Tibial artery (tissue), 4 donors: Measurements from ENCODE around the gene SLC16A7.

Experiments used
- DNase-seq, 2 donors: peaks; one replicate each; pipeline ENCODE4 v3.0.0-alpha.2; 2019
- H3K27ac ChIP-seq, 2 donors: fragments of 200-600 bp; sonication (generic) in 1 of 2; 1 replicate in 1 of 2; 2 replicates in 1 of 2; pipeline ENCODE4 v1.5.1; 2018 to 2019; ENCODE audit warnings: mild to moderate bottlenecking in 1 of 2
- H3K27me3 ChIP-seq, 2 donors: fragments of 200-600 bp; sonication (generic) in 1 of 2; one replicate each; pipeline versions ENCODE4 v1.5.1 to v1.6.0; 2016 to 2019
- H3K36me3 ChIP-seq, 3 donors: fragments of 200-600 bp; sonication (generic) in 2 of 3; one replicate each; pipeline ENCODE4 v1.5.1; 2016 to 2019; ENCODE audit warnings: mild to moderate bottlenecking in 2 of 3
- H3K4me1 ChIP-seq, 4 donors: fragments of 200-600 bp; sonication (generic) in 2 of 4; 1 replicate in 3 of 4; 2 replicates in 1 of 4; pipeline ENCODE4 v1.5.1; 2016 to 2019
- H3K4me3 ChIP-seq, 2 donors: fragments of 200-600 bp; sonication (generic) in 1 of 2; 1 replicate in 1 of 2; 2 replicates in 1 of 2; pipeline ENCODE4 v1.5.1; 2018 to 2019; ENCODE audit warnings: mild to moderate bottlenecking in 2 of 2
- H3K9me3 ChIP-seq, 3 donors: fragments of 200-600 bp; sonication (generic) in 1 of 3; one replicate each; pipeline ENCODE4 v1.5.1; 2016 to 2019
- intact Hi-C: fragments of 100-400 bp; cut with DNase I; formaldehyde crosslinking; loops from one replicate; pipeline ENCODE4 v1.15.0; 2023; ENCODE audit warnings: low total_unique reads
- TF ChIP-seq, protein P1 (sequence below), 2 experiments: fragments of 200-600 bp in 1 of 2; fragments of 450-650 bp in 1 of 2; IDR thresholded peaks; one replicate each; pipeline ENCODE4 v1.5.1; 2017 to 2019; ENCODE audit warnings: antibody characterized with exemption in 2 of 2, mild to moderate bottlenecking in 1 of 2, moderate library complexity in 1 of 2

The SLC16A7 gene

DNA sequence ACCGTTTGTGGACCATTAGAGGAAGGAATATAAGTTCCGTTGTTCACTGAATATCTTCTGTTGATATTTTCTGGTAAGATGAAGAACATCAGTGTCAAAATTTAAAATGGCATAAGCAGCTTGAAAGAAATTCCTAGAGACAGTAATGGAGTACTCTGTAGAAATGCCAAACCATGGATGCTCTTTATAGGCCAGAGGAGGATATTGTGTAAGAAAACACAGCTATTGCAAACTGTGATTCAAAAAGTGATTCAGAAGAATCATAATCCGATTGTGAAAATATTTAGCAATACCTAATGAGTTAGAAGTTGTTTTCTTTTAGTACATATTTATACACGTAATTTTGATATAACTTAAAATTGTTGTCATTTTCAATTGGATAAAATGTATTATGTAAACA, 102.8 kb downstream of the SLC16A7 start:
- TF ChIP-seq, protein P1, sequence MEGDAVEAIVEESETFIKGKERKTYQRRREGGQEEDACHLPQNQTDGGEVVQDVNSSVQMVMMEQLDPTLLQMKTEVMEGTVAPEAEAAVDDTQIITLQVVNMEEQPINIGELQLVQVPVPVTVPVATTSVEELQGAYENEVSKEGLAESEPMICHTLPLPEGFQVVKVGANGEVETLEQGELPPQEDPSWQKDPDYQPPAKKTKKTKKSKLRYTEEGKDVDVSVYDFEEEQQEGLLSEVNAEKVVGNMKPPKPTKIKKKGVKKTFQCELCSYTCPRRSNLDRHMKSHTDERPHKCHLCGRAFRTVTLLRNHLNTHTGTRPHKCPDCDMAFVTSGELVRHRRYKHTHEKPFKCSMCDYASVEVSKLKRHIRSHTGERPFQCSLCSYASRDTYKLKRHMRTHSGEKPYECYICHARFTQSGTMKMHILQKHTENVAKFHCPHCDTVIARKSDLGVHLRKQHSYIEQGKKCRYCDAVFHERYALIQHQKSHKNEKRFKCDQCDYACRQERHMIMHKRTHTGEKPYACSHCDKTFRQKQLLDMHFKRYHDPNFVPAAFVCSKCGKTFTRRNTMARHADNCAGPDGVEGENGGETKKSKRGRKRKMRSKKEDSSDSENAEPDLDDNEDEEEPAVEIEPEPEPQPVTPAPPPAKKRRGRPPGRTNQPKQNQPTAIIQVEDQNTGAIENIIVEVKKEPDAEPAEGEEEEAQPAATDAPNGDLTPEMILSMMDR (IDR thresholded peaks at IDR 0.05) = no peak

DNA sequence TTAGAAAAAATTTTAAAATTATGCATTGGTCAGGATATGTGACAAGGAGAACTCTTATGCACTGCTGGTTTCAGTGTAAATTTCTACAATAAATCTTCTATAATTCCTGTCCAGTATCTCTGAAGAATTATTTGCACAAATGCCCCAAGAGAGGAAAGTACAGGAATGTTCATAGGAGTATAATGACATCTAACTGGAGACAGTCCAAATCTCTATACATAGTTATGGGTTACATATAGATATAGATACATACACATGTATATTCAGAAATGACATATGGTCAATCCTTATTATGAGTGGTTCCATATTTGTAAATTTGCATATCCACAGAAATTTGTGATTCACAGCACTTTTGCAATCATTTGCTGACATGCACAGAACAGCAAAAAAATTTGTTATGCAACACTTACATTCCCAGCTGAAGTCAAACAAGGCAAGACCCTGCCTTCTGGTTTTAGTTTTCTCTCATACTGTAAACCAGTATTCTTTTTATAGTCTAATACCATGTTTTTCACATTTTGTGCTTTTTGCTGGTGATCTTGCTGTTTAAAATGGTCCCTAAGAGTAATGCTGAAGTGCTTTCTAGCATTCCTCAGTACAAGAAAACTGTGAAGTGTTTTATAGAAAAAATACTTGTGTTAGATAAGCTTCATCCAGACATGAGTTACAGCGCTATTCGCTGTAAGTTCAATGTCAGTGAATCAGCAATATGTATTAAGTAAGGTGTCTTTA, 103.8 kb downstream of the SLC16A7 start:
- no peaks in the 10 kb centered on the region for H3K36me3 ChIP-seq
- DNase-seq = no peak
- H3K4me1 ChIP-seq = peaks cover 0 to 9% (median 2%) of the 10 kb centered on the region in 4 donors
- no peak overlapping the region for H3K27ac ChIP-seq
- H3K9me3 ChIP-seq = no peaks in the 10 kb centered on the region
- H3K4me3 ChIP-seq = no peak overlapping the region
- H3K27me3 ChIP-seq = no peaks in the 10 kb centered on the region
- intact Hi-C loops = no loop called here
- TF ChIP-seq, protein P1 (IDR thresholded peaks at IDR 0.05) = no peak

More for the DNA sequence above, 102.8 kb downstream of the SLC16A7 start:
- Histone ChIP-seq H3K4me1 (peaks cover 0 to 9% (median 2%) of the 10 kb centered on the region in 4 donors), H3K27ac (no peak overlapping the region), H3K36me3 (no peaks in the 10 kb centered on the region), H3K27me3 (no peaks in the 10 kb centered on the region), H3K9me3 (no peaks in the 10 kb centered on the region), H3K4me3 (no peak overlapping the region)
- no peak for DNase-seq
- intact Hi-C loops = no loop called here

DNA sequence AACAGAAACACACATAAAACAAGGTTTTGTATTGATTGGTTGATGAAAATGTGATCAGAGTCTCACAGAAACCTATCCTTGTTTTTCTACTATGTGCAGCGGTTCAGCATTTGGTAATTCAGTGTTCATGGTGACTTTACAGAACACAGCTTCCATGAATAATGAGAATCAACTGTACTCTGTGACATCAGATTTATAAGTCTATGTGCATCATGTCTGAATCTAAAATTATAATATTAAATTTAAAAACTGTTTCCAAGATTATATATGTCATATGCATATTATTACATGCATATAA, 104.3 kb downstream of the SLC16A7 start:
- Histone ChIP-seq H3K36me3 (no peaks in the 10 kb centered on the region), H3K4me1 (peaks cover 0 to 9% (median 2%) of the 10 kb centered on the region in 4 donors), H3K4me3 (no peak overlapping the region), H3K27me3 (no peaks in the 10 kb centered on the region), H3K9me3 (no peaks in the 10 kb centered on the region), H3K27ac (no peak overlapping the region)
- intact Hi-C loops = no loop called here
- DNase-seq = no peak
- TF ChIP-seq, protein P1 (IDR thresholded peaks at IDR 0.05) = no peak

DNA sequence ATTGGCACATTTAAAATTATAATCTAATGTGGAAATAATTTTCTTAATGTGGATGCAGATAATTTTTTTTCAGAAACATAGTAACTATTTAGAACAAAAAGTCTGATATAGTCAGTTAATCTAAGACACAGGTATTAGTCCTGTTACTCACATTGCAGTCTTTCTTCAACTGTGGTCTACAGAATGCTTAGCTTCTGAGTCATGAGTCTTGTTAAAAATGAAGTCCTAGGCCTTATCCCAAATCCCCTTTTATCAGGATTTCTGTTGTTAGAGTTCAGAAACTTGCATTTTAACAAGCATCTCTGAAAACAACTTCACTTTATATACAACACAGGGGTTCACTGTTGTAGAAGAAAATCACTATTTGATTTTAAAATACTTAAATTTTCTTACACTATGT, 112.2 kb downstream of the SLC16A7 start:
- no peaks in the 10 kb centered on the region for H3K4me1 ChIP-seq
- intact Hi-C loops = no loop called here
- no peak overlapping the region for H3K4me3 ChIP-seq
- H3K9me3 ChIP-seq = no peaks in the 10 kb centered on the region
- no peak overlapping the region for H3K27ac ChIP-seq
- DNase-seq = no peak
- peaks cover 0 to 7% (median 6%) of the 10 kb centered on the region in 3 donors for H3K36me3 ChIP-seq
- H3K27me3 ChIP-seq = no peaks in the 10 kb centered on the region
- TF ChIP-seq, protein P1 (IDR thresholded peaks at IDR 0.05) = no peak

DNA sequence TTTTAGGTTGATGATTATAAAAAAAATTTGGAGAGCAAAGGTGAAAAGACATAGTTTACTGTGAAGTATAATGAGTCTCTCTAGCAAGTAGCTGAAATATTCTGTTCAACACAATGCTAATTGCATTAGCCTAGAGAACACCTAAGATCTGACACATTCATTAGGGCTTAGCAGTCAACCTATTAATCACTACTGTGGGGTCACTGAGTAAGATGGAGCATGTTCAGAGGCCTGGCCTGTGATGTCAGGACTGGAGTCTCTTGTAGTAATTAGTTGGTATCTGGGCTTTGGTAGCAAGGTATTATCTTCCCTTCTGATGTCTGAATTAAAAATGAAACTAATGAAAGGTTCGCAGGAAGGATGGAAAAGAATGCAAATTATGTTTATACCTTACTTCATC, 112.7 kb downstream of the SLC16A7 start:
- intact Hi-C loops = no loop called here
- Histone ChIP-seq H3K9me3 (no peaks in the 10 kb centered on the region), H3K27me3 (no peaks in the 10 kb centered on the region), H3K27ac (no peak overlapping the region), H3K4me3 (no peak overlapping the region), H3K4me1 (no peaks in the 10 kb centered on the region), H3K36me3 (peaks cover 0 to 7% (median 6%) of the 10 kb centered on the region in 3 donors)
- TF ChIP-seq, protein P1 (IDR thresholded peaks at IDR 0.05) = no peak
- DNase-seq = no peak
